K562 (cell line): Measurements from ENCODE around the gene C3. TPM values are rescaled to one million over a fixed set of nuclear protein-coding genes. Genes with fewer than 3 reads are reported as not detected.

Experiments used
- ATAC-seq: fragments of 200-7000 bp; cut with Tn5 transposase; 3 replicates; pipeline ENCODE4 v1.9.1; 2020; ENCODE audit warnings: moderate library complexity
- BruUV-seq: library from RNA; stranded (reverse); fragments of 400-500 nt; replicated peaks from 2 replicates; lab custom pipeline; 2021; lab: Mats Ljungman, UMichigan
- CTCF ChIA-PET: fragments of 300-600 bp; formaldehyde crosslinking; extraction: SDS; loops from one replicate; lab custom pipeline; 2021; ENCODE audit warnings: low intra/inter-chr PET ratio; lab: Yijun Ruan, JAX
- POLR2A ChIA-PET: fragments of 300-600, 350-650 bp; sonication (Branson Sonifier 250); formaldehyde crosslinking; extraction: SDS; loops from one replicate; lab custom pipeline; 2021; ENCODE audit warnings: antibody characterized with exemption, inconsistent platforms; lab: Yijun Ruan, JAX
- DNase-seq, 4 experiments: peaks; one replicate each; pipeline versions ENCODE4 v3.0.0 to v3.0.0-alpha.2; 2011 to 2018; ENCODE audit warnings: low spot score in 3 of 4, mixed read lengths in 3 of 4; ENCODE audit errors: extremely low read depth in 1 of 4
- FAIRE-seq: peaks from 2 replicates; lab custom pipeline; 2011; peaks lifted over from hg19 to GRCh38; lab: Jason Lieb, UNC
- H2AFZ ChIP-seq: 2 replicates; pipeline ENCODE4 v1.6.0; 2011; ENCODE audit warnings: low read depth, low read length, control low read depth, inconsistent platforms
- H3K27ac ChIP-seq: fragments of 200-600 bp; 3 replicates; pipeline ENCODE4 v1.8.0; 2011; ENCODE audit warnings: low read depth, mild to moderate bottlenecking, control low read depth, inconsistent platforms, low read length, moderate library complexity, mixed read lengths; ENCODE audit errors: extremely low read depth
- H3K27me3 ChIP-seq, 2 experiments: fragments of 300-600 bp in 1 of 2; 2 replicates in 1 of 2; 3 replicates in 1 of 2; pipeline versions ENCODE4 v1.6.0 to v1.8.0; 2011; ENCODE audit warnings: inconsistent platforms in 2 of 2, low read length in 2 of 2, mild to moderate bottlenecking in 1 of 2, mixed read lengths in 1 of 2, moderate library complexity in 1 of 2; ENCODE audit not compliant: control insufficient read depth in 2 of 2, insufficient read depth in 2 of 2
- H3K36me3 ChIP-seq: fragments of 300-600 bp; 3 replicates; pipeline ENCODE4 v1.8.0; 2011; ENCODE audit warnings: mild to moderate bottlenecking, low read length, inconsistent platforms; ENCODE audit not compliant: control insufficient read depth, insufficient read depth
- H3K4me1 ChIP-seq, 2 experiments: fragments of 200-600 bp in 1 of 2; replicated peaks in 1 of 2; 2 replicates in 1 of 2; 3 replicates in 1 of 2; pipeline versions ENCODE4 v1.5.1 to v1.8.0; 2011; ENCODE audit warnings: inconsistent platforms in 2 of 2, low read length in 2 of 2, mild to moderate bottlenecking in 1 of 2, mixed read lengths in 1 of 2, moderate library complexity in 1 of 2; ENCODE audit not compliant: control insufficient read depth in 2 of 2, insufficient read depth in 2 of 2
- H3K4me2 ChIP-seq: 2 replicates; pipeline ENCODE4 v1.6.1; 2011; ENCODE audit warnings: low read length, control low read depth, inconsistent platforms, mixed read lengths; ENCODE audit not compliant: insufficient read depth
- H3K4me3 ChIP-seq: fragments of 200-600 bp; sonication (generic), shearing (Covaris generic); 2 replicates; pipeline ENCODE4 v1.5.1; 2016; ENCODE audit warnings: control low read depth, inconsistent platforms
- H3K79me2 ChIP-seq: fragments of 200-600 bp; 3 replicates; pipeline ENCODE4 v1.8.0; 2011; ENCODE audit warnings: low read length, inconsistent platforms; ENCODE audit not compliant: control insufficient read depth, insufficient read depth
- H3K9ac ChIP-seq, 2 experiments: 2 replicates each; pipeline versions ENCODE4 v1.6.0 to v1.6.1; 2011; ENCODE audit warnings: low read depth in 2 of 2, low read length in 2 of 2, control low read depth in 1 of 2, inconsistent platforms in 1 of 2, mild to moderate bottlenecking in 1 of 2, mixed read lengths in 1 of 2; ENCODE audit not compliant: insufficient read depth in 1 of 2
- H3K9me1 ChIP-seq: one replicate; pipeline ENCODE4 v1.6.0; 2011; ENCODE audit warnings: inconsistent platforms, mild to moderate bottlenecking, low read length, moderate library complexity; ENCODE audit not compliant: control insufficient read depth, insufficient read depth
- H3K9me3 ChIP-seq: replicated peaks from 2 replicates; pipeline ENCODE4 v1.5.1; 2011; ENCODE audit warnings: low read depth, low read length, inconsistent platforms; ENCODE audit not compliant: control insufficient read depth, insufficient read depth
- H4K20me1 ChIP-seq: replicated peaks from 2 replicates; pipeline ENCODE4 v1.6.1; 2011; ENCODE audit warnings: low read length, inconsistent platforms, mixed read lengths; ENCODE audit not compliant: control insufficient read depth, insufficient read depth
- ARID1B ChIP-seq: fragments of 450-650 bp; IDR thresholded peaks from 2 replicates; pipeline ENCODE4 v1.6.1; 2016; ENCODE audit warnings: antibody characterized with exemption, mild to moderate bottlenecking, inconsistent platforms
- ATF6 ChIP-seq: sonication (generic); formaldehyde crosslinking; IDR thresholded peaks from 2 replicates; pipeline ENCODE4 v1.4.0; 2020; ENCODE audit warnings: mild to moderate bottlenecking, missing genetic modification reagents
- E2F4 ChIP-seq: sonication (generic); formaldehyde crosslinking; IDR thresholded peaks from 2 replicates; pipeline ENCODE4 v1.8.0; 2022; ENCODE audit warnings: mild to moderate bottlenecking, low read depth, missing genetic modification reagents
- ELF1 ChIP-seq: fragments of 200-800 bp; sonication (Bioruptor generic); IDR thresholded peaks from 2 replicates; pipeline ENCODE4 v1.6.1; 2016; ENCODE audit warnings: missing genetic modification characterization, missing compliant biosample characterization
- ETS1 ChIP-seq: conservative IDR thresholded peaks from 2 replicates; pipeline ENCODE4 v1.6.1; 2011; ENCODE audit warnings: low read depth, mild to moderate bottlenecking, low read length; ENCODE audit not compliant: control insufficient read depth
- FOXA1 ChIP-seq: fragments of 450-650 bp; IDR thresholded peaks from 2 replicates; pipeline ENCODE4 v1.6.1; 2016; ENCODE audit warnings: mild to moderate bottlenecking, borderline replicate concordance
- HOMEZ ChIP-seq: fragments of 250-450 bp; sonication (Bioruptor Pico); IDR thresholded peaks from 2 replicates; pipeline ENCODE4 v1.4.0; 2020; ENCODE audit warnings: mild to moderate bottlenecking, moderate library complexity
- POLR2H ChIP-seq: IDR thresholded peaks from 2 replicates; pipeline ENCODE4 v1.6.1; 2016; ENCODE audit warnings: missing genetic modification characterization, low read depth, mild to moderate bottlenecking, control low read depth, missing compliant biosample characterization, moderate library complexity
- SETDB1 ChIP-seq: IDR thresholded peaks from one replicate; pipeline ENCODE4 v1.6.1; 2012; ENCODE audit warnings: low read length, control low read depth, inconsistent platforms
- TEAD4 ChIP-seq, 2 experiments: sonication (generic) in 1 of 2; formaldehyde crosslinking in 1 of 2; IDR thresholded peaks; 2 replicates each; pipeline versions ENCODE4 v1.6.1 to v1.8.0; 2012 to 2022; ENCODE audit warnings: borderline replicate concordance in 1 of 2, inconsistent platforms in 1 of 2, low read length in 1 of 2, mild to moderate bottlenecking in 1 of 2, missing genetic modification reagents in 1 of 2
- TFE3 ChIP-seq: fragments of 450-650 bp; formaldehyde crosslinking; IDR thresholded peaks from 2 replicates; pipeline ENCODE4 v1.4.0; 2020; ENCODE audit warnings: mild to moderate bottlenecking, mixed read lengths
- ZSCAN32 ChIP-seq: fragments of 450-650 bp; formaldehyde crosslinking; IDR thresholded peaks from 2 replicates; pipeline ENCODE4 v1.4.0; 2020; ENCODE audit warnings: mild to moderate bottlenecking, moderate library complexity
- WGBS: fragments of 100-300 bp; shearing (Covaris generic); methylation state at CpG from one replicate; pipeline ENCODE4 v1.1.6; 2016; ENCODE audit warnings: low coverage, mixed read lengths; ENCODE audit not compliant: insufficient coverage; ENCODE audit errors: missing lambda C conversion rate; 5-methylcytosine and 5-hydroxymethylcytosine counted together
- in situ Hi-C: fragments of 300-500 bp; cut with MboI; formaldehyde crosslinking; loops from 4 replicates; pipeline ENCODE4 v1.15.0; 2018; ENCODE audit warnings: inconsistent platforms, mixed read lengths
- intact Hi-C: fragments of 100-400 bp; cut with micrococcal nuclease; formaldehyde crosslinking; loops from 2 replicates; pipeline ENCODE4 v1.14.2; 2022
- polyA plus RNA-seq, 8 experiments: library from polyadenylated mRNA; depleted of rRNA in 4 of 8; stranded (reverse) in 5 of 8; unstranded in 3 of 8; fragments of >200 nt; fragmentation: Nextera tagmentation in 2 of 8; fragmentation: Illumina TruSeq in 1 of 8; extraction: Ambion mirVana in 2 of 8; extraction: Trizol in 1 of 8; gene quantifications; 2 replicates each; pipeline versions ENCODE4 v1.2.1 to v1.2.3, GENCODE V29; 2011 to 2014; ENCODE audit warnings: inconsistent platforms in 1 of 8, missing spikeins in 1 of 8
- total RNA-seq, 7 experiments: library from RNA; depleted of rRNA in 6 of 7; stranded (reverse); fragments of >200 nt in 6 of 7; fragmentation: Illumina TruSeq in 2 of 7; extraction: Trizol in 2 of 7; gene quantifications; 2 replicates each; pipeline versions ENCODE4 v1.2.1 to v1.2.3, GENCODE V29; 2011 to 2021; ENCODE audit warnings: low replicate concordance in 1 of 7

The C3 gene
- total and polyA plus RNA-seq, 9 of the 15 experiments (the other 6 are each of a cell fraction or from before 2014, with no cell fraction given), result 0.59 to 10.6 (median 2.2) TPM

GRCh38 chr19:6761053-6761676, 40.7 kb upstream of the C3 start:
- Histone ChIP-seq H3K36me3 (peaks cover 13% of the 10 kb centered on the region; the same call in 2 of the 3 replicates), H3K9ac (no peak overlapping the region), H3K27me3 (no peaks in the 10 kb centered on the region), H3K4me3 (no peak overlapping the region), H3K27ac (no peak overlapping the region), H3K79me2 (peaks cover 7% of the 10 kb centered on the region), H3K9me1 (peaks cover 3% of the 10 kb centered on the region), H3K4me1 (peaks cover 5 to 8% of the 10 kb centered on the region in 2 experiments), H3K4me2 (no peak overlapping the region), H4K20me1 (no peaks in the 10 kb centered on the region), H3K9me3 (no peaks in the 10 kb centered on the region; the same call in 1 of the 2 replicates), H2AFZ (no peak overlapping the region)
- ATAC-seq (peak; percentile 95), FAIRE-seq (peak; percentile 85), DNase-seq (peak; percentile 63 to 86 (median 80))
- ChIA-PET CTCF (no interaction called here), POLR2A (interaction anchor here (1.0 to 1.1 kb wide), 3 partner anchors 10 to 39 kb away, joined by 3 to 4 read pairs (median 4); no protein-coding TSS in a partner anchor)
- 52% methylated on average over 3 of the region's 4 CpGs for WGBS
- no TSS peak for BruUV-seq
- intact Hi-C loops (loop anchor here (10.0 kb wide), 1 partner anchor 104 kb away; no protein-coding TSS in a partner anchor), in situ Hi-C loops (no loop called here)
- TF ChIP-seq SETDB1, result no peak
- peak; percentile 58 for TF ChIP-seq TFE3
- TF ChIP-seq ARID1B, result no peak
- TF ChIP-seq ZSCAN32 (CRISPR knock-in tag), result no peak
- TF ChIP-seq POLR2H, result no peak
- TF ChIP-seq E2F4 (CRISPR knock-in tag), result no peak
- no peak for TF ChIP-seq FOXA1
- TF ChIP-seq ETS1, result peak; percentile 59; the same call in 1 of the 2 replicates
- TF ChIP-seq TEAD4 (IDR thresholded peaks at IDR 0.05; ENCODE audit: low read length), result no peak
- no peak for TF ChIP-seq TEAD4 (CRISPR knock-in tag; IDR thresholded peaks at IDR 0.05; ENCODE audit: borderline replicate concordance)
- TF ChIP-seq ATF6 (CRISPR knock-in tag), result no peak
- no peak for TF ChIP-seq HOMEZ (CRISPR knock-in tag)
- no peak for TF ChIP-seq ELF1
